Left kidney (tissue), 2 donors: ENCODE data around the gene SMURF1. TPM values are rescaled to one million over a fixed set of nuclear protein-coding genes. Genes with fewer than 3 reads are reported as not detected.
A peak's percentile ranks its signal among the peaks of the same experiment; 100 is the strongest.

Experiments
- DNase-seq: peaks from one replicate; pipeline ENCODE4 v3.0.0-alpha.2; 2013
- polyA plus RNA-seq: library from polyadenylated mRNA; unstranded; fragments of 120-200 nt; gene quantifications from one replicate; pipeline ENCODE4 v1.2.1, GENCODE V29; 2013; ENCODE audit not compliant: insufficient read length

The SMURF1 gene
- polyA plus RNA-seq, 1 donor, result 18.8 TPM

- DNase-seq, result peak; percentile 54
Observed at GRCh38 chr7:99141841-99142726, 1.8 kb downstream of the SMURF1 start.

- DNase-seq, result no peak
Observed at GRCh38 chr7:99141334-99141733, 2.6 kb downstream of the SMURF1 start.

- DNase-seq, result no peak
Observed at GRCh38 chr7:99140813-99141212, 3.1 kb downstream of the SMURF1 start.

- no peak for DNase-seq
Observed at GRCh38 chr7:99139036-99139435, 4.9 kb downstream of the SMURF1 start.

- DNase-seq, result peak; percentile 68
Observed at GRCh38 chr7:99137411-99138180, 6.3 kb downstream of the SMURF1 start.

GRCh38 chr7:99135938-99136337 lies 8.0 kb downstream of the SMURF1 start:
- DNase-seq, result no peak

GRCh38 chr7:99133766-99134564 lies 9.9 kb downstream of the SMURF1 start:
- no peak for DNase-seq

- no peak for DNase-seq
Observed at GRCh38 chr7:99132595-99133321, 11.2 kb downstream of the SMURF1 start.

- DNase-seq, result no peak
Observed at GRCh38 chr7:99131290-99131689, 12.6 kb downstream of the SMURF1 start.

GRCh38 chr7:99129536-99129935 lies 14.4 kb downstream of the SMURF1 start:
- DNase-seq, result no peak

GRCh38 chr7:99129001-99129400 lies 14.9 kb downstream of the SMURF1 start:
- DNase-seq, result no peak

- no peak for DNase-seq
Observed at GRCh38 chr7:99128076-99128950, 15.6 kb downstream of the SMURF1 start.

GRCh38 chr7:99127636-99128035 lies 16.3 kb downstream of the SMURF1 start:
- no peak for DNase-seq

GRCh38 chr7:99126921-99127553 lies 16.9 kb downstream of the SMURF1 start:
- no peak for DNase-seq

GRCh38 chr7:99125505-99125865 lies 18.4 kb downstream of the SMURF1 start:
- DNase-seq, result no peak

- no peak for DNase-seq
Observed at GRCh38 chr7:99124751-99125504, 19.0 kb downstream of the SMURF1 start.

GRCh38 chr7:99124236-99124635 lies 19.7 kb downstream of the SMURF1 start:
- DNase-seq, result no peak

GRCh38 chr7:99123571-99124033 lies 20.3 kb downstream of the SMURF1 start:
- DNase-seq, result no peak

- DNase-seq, result no peak
Observed at GRCh38 chr7:99122762-99123161, 21.1 kb downstream of the SMURF1 start.
